Head of caudate nucleus (tissue), 42 donors: ENCODE measurements around the gene STUB1.
A peak's percentile ranks its signal among the peaks of the same experiment; 100 is the strongest.

Source experiments
- DNase-seq, 42 donors: peaks; one replicate each; pipeline versions ENCODE4 v3.0.0 to v3.0.0-alpha.2; 2020 to 2021; ENCODE audit warnings: mixed read lengths in 7 of 42
- intact Hi-C: fragments of 100-400 bp; cut with DNase I; formaldehyde crosslinking; loops from one replicate; pipeline ENCODE4 v1.15.0; 2022

Gene STUB1

DNA sequence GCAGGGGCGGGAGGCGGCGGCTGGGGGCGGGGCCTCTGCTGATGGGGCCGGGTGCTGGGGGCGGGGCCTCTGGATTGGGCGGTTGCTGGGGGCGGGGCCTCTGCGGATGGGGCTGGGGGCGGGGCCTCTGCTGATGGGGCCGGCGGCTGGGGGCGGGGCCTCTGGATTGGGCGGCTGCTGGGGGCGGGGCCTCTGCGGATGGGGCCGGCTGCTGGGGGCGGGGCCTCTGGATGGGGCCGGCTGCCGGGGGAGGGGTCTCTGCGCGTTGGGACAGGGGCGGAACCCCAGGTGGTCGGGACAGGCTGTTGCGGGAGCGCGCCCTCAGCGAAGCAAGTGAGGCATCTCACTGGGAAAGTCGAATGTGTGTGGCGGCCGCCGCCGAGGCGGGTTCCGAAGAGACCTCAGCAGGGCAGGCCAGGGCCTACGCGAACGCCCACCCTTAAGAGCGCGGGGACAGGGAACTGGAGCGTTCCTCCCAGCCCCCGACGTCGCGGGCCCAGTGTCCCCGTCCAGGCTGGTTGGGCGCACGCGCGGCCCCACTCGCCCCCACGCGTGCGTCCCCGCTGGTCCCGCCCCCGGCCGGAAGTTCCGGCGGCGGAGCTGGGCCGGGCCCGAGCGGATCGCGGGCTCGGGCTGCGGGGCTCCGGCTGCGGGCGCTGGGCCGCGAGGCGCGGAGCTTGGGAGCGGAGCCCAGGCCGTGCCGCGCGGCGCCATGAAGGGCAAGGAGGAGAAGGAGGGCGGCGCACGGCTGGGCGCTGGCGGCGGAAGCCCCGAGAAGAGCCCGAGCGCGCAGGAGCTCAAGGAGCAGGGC lies at the start of gene STUB1:
Gene STUB1, plus strand, starts transcription at position 597 of the 811 bp plus-strand sequence. Its CDS starts 116 bp downstream, at position 713.
- peak; percentile 57 to 96 (median 89) for DNase-seq

GRCh38 chr16:630815-631405 lies 49.3 kb upstream of the STUB1 start, which contains the start of gene WFIKKN1:
WFIKKN1 (plus strand) TSS chr16:630985; CDS start chr16:631254, 269 bp downstream.
- intact Hi-C loops = no loop called here
- peak in 1 of 42 donors; percentile 15 for DNase-seq

More for the DNA sequence above, at the start of gene STUB1:
- intact Hi-C loops = no loop called here

DNA sequence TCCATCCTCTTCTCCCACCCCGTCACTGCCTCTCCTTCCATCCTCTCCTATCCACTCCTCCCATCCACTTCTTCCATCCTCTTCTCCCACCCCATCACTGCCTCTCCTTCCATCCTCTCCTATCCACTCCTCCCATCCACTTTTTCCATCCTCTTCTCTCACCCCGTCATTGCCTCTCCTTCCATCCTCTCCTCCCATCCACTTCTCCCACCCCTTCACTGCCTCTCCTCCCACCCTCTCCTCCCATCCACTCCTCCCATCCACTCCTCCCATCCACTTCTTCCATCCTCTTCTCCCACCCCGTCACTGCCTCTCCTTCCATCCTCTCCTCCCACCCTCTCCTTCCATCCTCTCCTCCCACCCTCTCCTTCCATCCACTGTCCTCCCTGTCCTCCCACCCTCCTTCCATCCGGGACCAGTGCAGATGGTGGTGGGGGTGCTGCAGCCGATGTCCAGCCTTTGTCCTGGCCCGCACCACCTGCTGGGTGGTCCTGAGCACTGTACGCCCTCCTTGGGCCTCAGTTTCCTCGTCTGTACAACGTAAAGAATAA lies 48.3 kb upstream of the STUB1 start:
- no peak for DNase-seq
- intact Hi-C loops = no loop called here

- intact Hi-C loops = no loop called here
- no peak for DNase-seq
These were observed 47.5 kb upstream of the STUB1 start for GRCh38 chr16:632486-633335.

DNA sequence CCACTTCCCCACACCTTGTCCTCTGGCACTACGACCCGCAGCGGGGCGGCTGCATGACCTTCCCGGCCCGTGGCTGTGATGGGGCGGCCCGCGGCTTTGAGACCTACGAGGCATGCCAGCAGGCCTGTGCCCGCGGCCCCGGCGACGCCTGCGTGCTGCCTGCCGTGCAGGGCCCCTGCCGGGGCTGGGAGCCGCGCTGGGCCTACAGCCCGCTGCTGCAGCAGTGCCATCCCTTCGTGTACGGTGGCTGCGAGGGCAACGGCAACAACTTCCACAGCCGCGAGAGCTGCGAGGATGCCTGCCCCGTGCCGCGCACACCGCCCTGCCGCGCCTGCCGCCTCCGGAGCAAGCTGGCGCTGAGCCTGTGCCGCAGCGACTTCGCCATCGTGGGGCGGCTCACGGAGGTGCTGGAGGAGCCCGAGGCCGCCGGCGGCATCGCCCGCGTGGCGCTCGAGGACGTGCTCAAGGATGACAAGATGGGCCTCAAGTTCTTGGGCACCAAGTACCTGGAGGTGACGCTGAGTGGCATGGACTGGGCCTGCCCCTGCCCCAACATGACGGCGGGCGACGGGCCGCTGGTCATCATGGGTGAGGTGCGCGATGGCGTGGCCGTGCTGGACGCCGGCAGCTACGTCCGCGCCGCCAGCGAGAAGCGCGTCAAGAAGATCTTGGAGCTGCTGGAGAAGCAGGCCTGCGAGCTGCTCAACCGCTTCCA lies 46.7 kb upstream of the STUB1 start:
- no peak for DNase-seq
- intact Hi-C loops = no loop called here

DNA sequence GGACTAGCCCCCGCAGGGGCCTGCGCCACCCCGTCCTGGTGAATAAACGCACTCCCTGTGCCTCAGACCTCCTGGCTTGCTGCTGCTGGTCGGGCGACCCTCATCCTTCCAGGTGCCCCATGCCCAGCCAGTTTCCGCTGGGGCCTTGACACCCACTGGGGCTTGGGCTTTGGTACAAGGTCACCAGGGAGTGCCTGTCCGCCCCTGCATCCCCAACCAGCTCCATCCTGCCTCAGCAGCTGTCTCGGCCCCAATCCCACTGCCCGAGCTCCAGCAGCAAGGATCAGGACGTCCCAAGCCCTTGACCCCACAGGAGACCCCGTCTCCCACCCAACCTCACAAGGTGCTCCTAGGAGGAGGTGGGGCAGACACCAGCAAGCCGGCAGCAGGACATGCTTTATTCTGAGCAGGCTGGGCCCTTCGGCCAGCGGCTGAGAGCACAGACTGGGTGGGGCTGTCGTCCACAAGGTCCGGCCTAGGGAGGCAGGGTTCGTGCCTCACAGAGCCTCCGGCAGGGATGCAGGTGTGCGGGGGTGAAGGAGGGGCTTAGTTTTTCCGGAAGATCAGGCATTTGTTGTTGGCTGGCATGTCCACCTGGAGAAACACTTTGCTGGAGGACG lies 46.0 kb upstream of the STUB1 start:
- intact Hi-C loops = no loop called here
- no peak for DNase-seq

- intact Hi-C loops = no loop called here
- no peak for DNase-seq
These were observed 45.2 kb upstream of the STUB1 start for GRCh38 chr16:634996-635395.

DNA sequence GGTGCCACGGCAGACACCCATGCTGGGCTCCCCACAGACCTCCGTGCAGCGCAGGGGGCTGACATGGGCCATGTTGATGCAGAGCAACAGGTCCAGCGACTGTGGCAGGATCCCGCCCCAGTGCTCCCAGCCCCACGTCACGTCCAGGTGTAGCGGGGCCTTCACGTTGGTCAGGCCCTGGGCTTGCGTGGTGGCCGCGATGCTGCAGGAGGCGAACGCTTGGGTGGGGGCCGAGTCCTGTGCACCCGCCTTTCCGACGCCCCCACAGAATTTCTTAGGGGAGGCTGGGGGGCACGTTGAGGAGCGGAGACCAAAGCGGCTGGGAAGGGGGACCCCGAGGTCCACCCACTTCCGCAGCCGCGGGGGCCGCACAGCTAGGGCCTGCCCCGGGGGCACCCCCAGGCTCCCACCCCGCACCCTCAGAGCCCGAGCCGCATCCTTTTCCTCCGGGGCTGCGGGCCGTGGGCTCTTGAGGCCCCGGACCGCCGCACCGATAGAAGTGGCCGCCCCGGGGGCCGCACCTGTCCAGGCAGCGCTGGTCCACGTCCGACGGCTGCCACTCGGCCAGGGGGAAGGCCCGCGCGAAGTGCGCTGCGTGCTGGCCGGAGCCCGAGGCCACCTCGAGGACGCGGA lies 44.5 kb upstream of the STUB1 start:
- intact Hi-C loops = no loop called here
- no peak for DNase-seq

GRCh38 chr16:636206-637080 lies 43.8 kb upstream of the STUB1 start, which contains the start of gene METTL26:
METTL26 (minus strand) TSS chr16:636305; CDS start chr16:636290, 15 bp downstream.
- intact Hi-C loops = no loop called here
- peak; percentile 93 to 100 (median 97) for DNase-seq

GRCh38 chr16:637081-638018 lies 42.9 kb upstream of the STUB1 start:
- intact Hi-C loops = no loop called here
- peak; percentile 74 to 99 (median 94) for DNase-seq

GRCh38 chr16:638034-638543 lies 42.1 kb upstream of the STUB1 start:
- intact Hi-C loops = no loop called here
- no peak for DNase-seq

GRCh38 chr16:638836-639235 lies 41.4 kb upstream of the STUB1 start:
- DNase-seq = no peak
- intact Hi-C loops = no loop called here

GRCh38 chr16:640614-641013 lies 39.6 kb upstream of the STUB1 start:
- intact Hi-C loops = no loop called here
- DNase-seq = no peak

- peak; percentile 35 to 91 (median 82) for DNase-seq
- intact Hi-C loops = no loop called here
These were observed 38.7 kb upstream of the STUB1 start, which contains the start of gene MCRIP2 for GRCh38 chr16:641326-642188. MCRIP2 (plus strand) TSS chr16:641828; CDS start chr16:641992, 164 bp downstream.
